H1 (cell line): ENCODE measurements around the gene TTC13. TPM values are rescaled to one million over a fixed set of nuclear protein-coding genes. Genes with fewer than 3 reads are reported as not detected.
"Not testable (repeated sequence)": the region's sequence is repeated elsewhere in the genome, so short reads cannot be mapped to it uniquely, and the experiment has no call there.

ENCODE experiments used
- CTCF ChIA-PET: fragments of 300-600 bp; sonication (Branson Sonifier 250); formaldehyde crosslinking; loops from one replicate; lab custom pipeline; 2021; ENCODE audit not compliant: partially characterized antibody; lab: Charles Lee
- POLR2A ChIA-PET: fragments of 300-600 bp; sonication (Branson Sonifier 250); formaldehyde crosslinking; loops from one replicate; lab custom pipeline; 2021; ENCODE audit warnings: inconsistent platforms; ENCODE audit not compliant: partially characterized antibody; lab: Charles Lee
- DNase-seq, 2 experiments: peaks; one replicate each; pipeline versions ENCODE4 v3.0.0 to v3.0.0-alpha.2; 2010 to 2022; ENCODE audit warnings: low spot score in 2 of 2, low read depth in 1 of 2, mixed read lengths in 1 of 2
- FAIRE-seq: peaks from 2 replicates; lab custom pipeline; 2011; peaks lifted over from hg19 to GRCh38; lab: Jason Lieb, UNC
- H2AFZ ChIP-seq: 2 replicates; pipeline ENCODE4 v1.8.1; 2012; ENCODE audit warnings: low read length, inconsistent platforms
- H2AK5ac ChIP-seq: 2 replicates; pipeline ENCODE4 v1.6.1; 2013; ENCODE audit warnings: low read depth, low read length
- H2BK120ac ChIP-seq: replicated peaks from 2 replicates; pipeline ENCODE3; 2013; ENCODE audit warnings: low read depth, low read length, inconsistent platforms
- H2BK12ac ChIP-seq: 2 replicates; pipeline ENCODE4 v1.6.1; 2013; ENCODE audit warnings: low read depth, low read length
- H2BK15ac ChIP-seq: 2 replicates; pipeline ENCODE4 v1.6.1; 2013; ENCODE audit warnings: low read length
- H2BK20ac ChIP-seq: 2 replicates; pipeline ENCODE4 v1.6.1; 2013; ENCODE audit warnings: low read length
- H2BK5ac ChIP-seq: 2 replicates; pipeline ENCODE4 v1.6.1; 2013; ENCODE audit warnings: low read depth, low read length
- H3K14ac ChIP-seq: 2 replicates; pipeline ENCODE4 v1.6.1; 2013; ENCODE audit warnings: inconsistent platforms; ENCODE audit not compliant: insufficient read length
- H3K18ac ChIP-seq: 2 replicates; pipeline ENCODE4 v1.6.1; 2013; ENCODE audit warnings: low read length; ENCODE audit errors: extremely low read depth
- H3K23ac ChIP-seq: 2 replicates; pipeline ENCODE4 v1.6.1; 2013; ENCODE audit warnings: inconsistent platforms; ENCODE audit not compliant: insufficient read length
- H3K23me2 ChIP-seq: 2 replicates; pipeline ENCODE4 v1.6.1; 2013; ENCODE audit warnings: low read depth, low read length
- H3K27ac ChIP-seq: 2 replicates; pipeline ENCODE4 v1.6.1; 2011; ENCODE audit warnings: low read depth, low read length, inconsistent platforms
- H3K27me3 ChIP-seq, 4 experiments: replicated peaks in 1 of 4; 1 replicate in 1 of 4; 2 replicates in 3 of 4; pipeline versions ENCODE4 v1.6.1 to v1.8.1; 2011 to 2013; ENCODE audit warnings: low read length in 3 of 4, mild to moderate bottlenecking in 3 of 4, inconsistent platforms in 2 of 4, mixed read lengths in 2 of 4, moderate library complexity in 1 of 4; ENCODE audit not compliant: control insufficient read depth in 3 of 4, insufficient read depth in 3 of 4; ENCODE audit errors: extremely low read depth in 1 of 4
- H3K36me3 ChIP-seq, 4 experiments: 2 replicates each; pipeline versions ENCODE4 v1.6.1 to v1.8.1; 2011 to 2013; ENCODE audit warnings: mild to moderate bottlenecking in 4 of 4, low read length in 3 of 4, moderate library complexity in 2 of 4, control low read depth in 1 of 4, inconsistent platforms in 1 of 4; ENCODE audit not compliant: insufficient read depth in 4 of 4, control insufficient read depth in 2 of 4
- H3K4ac ChIP-seq: replicated peaks from 2 replicates; pipeline ENCODE3; 2013; ENCODE audit warnings: low read length, low read depth, mixed read lengths, inconsistent platforms; ENCODE audit not compliant: insufficient read length
- H3K4me1 ChIP-seq, 4 experiments: replicated peaks in 1 of 4; 1 replicate in 1 of 4; 2 replicates in 3 of 4; pipeline versions ENCODE4 v1.6.1 to v1.8.1; 2011 to 2013; ENCODE audit warnings: low read length in 3 of 4, inconsistent platforms in 2 of 4, mixed read lengths in 1 of 4; ENCODE audit not compliant: insufficient read depth in 4 of 4, control insufficient read depth in 3 of 4
- H3K4me2 ChIP-seq, 2 experiments: 2 replicates each; pipeline versions ENCODE4 v1.6.1 to v1.8.1; 2011 to 2013; ENCODE audit warnings: low read depth in 2 of 2, low read length in 2 of 2, control low read depth in 1 of 2, inconsistent platforms in 1 of 2, mild to moderate bottlenecking in 1 of 2; ENCODE audit not compliant: insufficient read depth in 1 of 2
- H3K4me3 ChIP-seq, 4 experiments: fragments of 200-600, 300-600 bp in 1 of 4; sonication (generic), shearing (Covaris generic), sonication (Bioruptor Twin) in 1 of 4; 2 replicates each; pipeline versions ENCODE4 v1.5.1 to v1.8.1; 2011 to 2016; ENCODE audit warnings: low read length in 4 of 4, low read depth in 3 of 4, control low read depth in 2 of 4, inconsistent platforms in 2 of 4, mild to moderate bottlenecking in 2 of 4, mixed read lengths in 1 of 4, moderate library complexity in 1 of 4; ENCODE audit not compliant: insufficient read depth in 2 of 4; ENCODE audit errors: extremely low read depth in 1 of 4
- H3K56ac ChIP-seq: replicated peaks from 2 replicates; pipeline ENCODE3; 2013; ENCODE audit warnings: low read depth, mild to moderate bottlenecking, mixed read lengths, low read length, inconsistent platforms; ENCODE audit not compliant: insufficient read length
- H3K79me1 ChIP-seq: 2 replicates; pipeline ENCODE4 v1.6.1; 2013; ENCODE audit warnings: low read depth, low read length, control low read depth
- H3K79me2 ChIP-seq, 2 experiments: 2 replicates each; pipeline versions ENCODE4 v1.6.1 to v1.8.1; 2012 to 2013; ENCODE audit warnings: low read length in 2 of 2, mild to moderate bottlenecking in 2 of 2, inconsistent platforms in 1 of 2; ENCODE audit not compliant: insufficient read depth in 2 of 2, control insufficient read depth in 1 of 2
- H3K9ac ChIP-seq, 4 experiments: replicated peaks in 1 of 4; 1 replicate in 1 of 4; 2 replicates in 3 of 4; pipeline versions ENCODE4 v1.6.1 to v1.8.1; 2011 to 2013; ENCODE audit warnings: low read depth in 3 of 4, low read length in 3 of 4, control low read depth in 2 of 4, mild to moderate bottlenecking in 2 of 4, moderate library complexity in 2 of 4, inconsistent platforms in 1 of 4; ENCODE audit errors: extremely low read depth in 1 of 4
- H3K9me3 ChIP-seq, 2 experiments: 2 replicates each; pipeline versions ENCODE4 v1.6.1 to v1.8.1; 2012 to 2013; ENCODE audit warnings: mild to moderate bottlenecking in 2 of 2, moderate library complexity in 2 of 2, control low read depth in 1 of 2, inconsistent platforms in 1 of 2, low read depth in 1 of 2, low read length in 1 of 2, mixed read lengths in 1 of 2; ENCODE audit not compliant: insufficient read depth in 2 of 2
- H4K20me1 ChIP-seq, 2 experiments: replicated peaks in 1 of 2; 2 replicates each; pipeline versions ENCODE3 to v1.8.1; 2011 to 2013; ENCODE audit warnings: inconsistent platforms in 2 of 2, low read length in 2 of 2, mild to moderate bottlenecking in 1 of 2; ENCODE audit not compliant: insufficient read depth in 2 of 2, control insufficient read depth in 1 of 2
- H4K5ac ChIP-seq: 2 replicates; pipeline ENCODE4 v1.6.1; 2013; ENCODE audit warnings: low read length, low read depth, mixed read lengths, inconsistent platforms; ENCODE audit not compliant: insufficient read length
- H4K8ac ChIP-seq: 2 replicates; pipeline ENCODE4 v1.8.0; 2013; ENCODE audit warnings: mild to moderate bottlenecking, moderate library complexity, low read length, inconsistent platforms; ENCODE audit not compliant: insufficient read depth; ENCODE audit errors: extremely low read depth
- H4K91ac ChIP-seq: replicated peaks from 2 replicates; pipeline ENCODE3; 2013; ENCODE audit warnings: low read length, mixed read lengths, inconsistent platforms; ENCODE audit not compliant: insufficient read length
- WGBS, 2 experiments: shearing (Covaris generic) in 1 of 2; methylation state at CpG; one replicate each; pipeline versions ENCODE4 v1.1.6 to v1.1.7; 2013 to 2015; ENCODE audit warnings: low lambda C conversion rate in 2 of 2, mixed read lengths in 2 of 2, inconsistent platforms in 1 of 2, low coverage in 1 of 2, missing lambda C conversion rate in 1 of 2; ENCODE audit not compliant: insufficient replicate concordance in 2 of 2, insufficient coverage in 1 of 2, insufficient read length in 1 of 2; ENCODE audit errors: extremely low coverage in 1 of 2, missing lambda C conversion rate in 1 of 2; 5-methylcytosine and 5-hydroxymethylcytosine counted together
- polyA plus RNA-seq, 7 experiments: library from polyadenylated mRNA; depleted of rRNA in 3 of 7; stranded (reverse) in 5 of 7; unstranded in 2 of 7; fragments of >200 nt in 5 of 7; fragments of 200-250 nt in 2 of 7; gene quantifications; 1 replicate in 5 of 7; 2 replicates in 1 of 7; 4 replicates in 1 of 7; pipeline versions ENCODE4 v1.2.1 to v1.2.3, GENCODE V29; 2011 to 2013; ENCODE audit warnings: missing spikeins in 2 of 7, mixed read lengths in 2 of 7
- total RNA-seq: library from RNA; stranded (reverse); fragmentation: NEBNext Ultra II Directional; extraction: Animal tissue kit (Norgen Biotek cat#: 25700); gene quantifications from 2 replicates; pipeline ENCODE4 v1.2.1, GENCODE V29; 2021

Gene TTC13
- total and polyA plus RNA-seq, 2 of the 8 experiments (the other 6 are each of a cell fraction or from before 2014, with no cell fraction given), result 3.1 to 7.1 TPM

GRCh38 chr1:231022543-231022942 lies 43.9 kb upstream of the TTC13 start:
- WGBS, 2 experiments, result 91% methylated on average over 7 of the region's 7 CpGs; no CpG with 5 or more reads in 1 of the 2 experiments
- H4K5ac ChIP-seq, H3K14ac ChIP-seq, H3K79me1 ChIP-seq, H3K4me3 ChIP-seq, H3K9ac ChIP-seq, H2AFZ ChIP-seq, H3K56ac ChIP-seq, H3K9me3 ChIP-seq, H3K4me2 ChIP-seq, H3K23ac ChIP-seq, H4K91ac ChIP-seq, H2BK5ac ChIP-seq, H3K79me2 ChIP-seq, H2BK20ac ChIP-seq, H3K18ac ChIP-seq, H4K8ac ChIP-seq, H2AK5ac ChIP-seq, H3K4ac ChIP-seq, H3K4me1 ChIP-seq, H3K36me3 ChIP-seq, H3K23me2 ChIP-seq, H4K20me1 ChIP-seq, H2BK15ac ChIP-seq, FAIRE-seq, H3K27ac ChIP-seq, DNase-seq, H2BK12ac ChIP-seq, H3K27me3 ChIP-seq, POLR2A ChIA-PET, H2BK120ac ChIP-seq: not testable (repeated sequence)
- CTCF ChIA-PET, result interaction anchor here (1.5 kb wide), 1 partner anchor 69 kb away, joined by 3 read pairs; no protein-coding TSS in a partner anchor
